ENCODE results near the gene HEMK1. TPM values are rescaled to one million over a fixed set of nuclear protein-coding genes. Genes with fewer than 3 reads are reported as not detected.

HEMK1 gene
- total and polyA plus RNA-seq, 2 of the 8 experiments (the other 6 are each of a cell fraction or from before 2014, with no cell fraction given), result 9.7 to 10.6 TPM

GRCh38 chr3:50604628-50605588 lies 35.6 kb downstream of the HEMK1 start:
- WGBS, 2 experiments (ENCODE audit: extremely low coverage in 1 of 2, insufficient coverage in 1 of 2, insufficient read length in 1 of 2, insufficient replicate concordance in 2 of 2, low coverage in 1 of 2, low lambda C conversion rate in 2 of 2, missing lambda C conversion rate in 1 of 2), result 80% methylated on average over 14 of the region's 14 CpGs; no CpG with 5 or more reads in 1 of the 2 experiments
- no peak overlapping the region for H4K91ac ChIP-seq (replicated peaks; ENCODE audit: insufficient read length, low read length)
- TF ChIP-seq BACH1 (IDR thresholded peaks at IDR 0.05; ENCODE audit: low read length), result no peak

More at GRCh38 chr3:50604628-50605588, 35.6 kb downstream of the HEMK1 start:
- Histone ChIP-seq H3K18ac (ENCODE audit: extremely low read depth, low read length) (no peak overlapping the region), H3K23ac (ENCODE audit: insufficient read length) (no peak overlapping the region), H4K5ac (ENCODE audit: insufficient read length, low read depth, low read length) (no peak overlapping the region), H2AFZ (ENCODE audit: low read length) (no peak overlapping the region), H3K4ac (replicated peaks; ENCODE audit: insufficient read length, low read depth, low read length) (no peak overlapping the region), H2BK120ac (replicated peaks; ENCODE audit: low read depth, low read length) (no peak overlapping the region), H3K4me3 (ENCODE audit: extremely low read depth in 1 of 4, insufficient read depth in 2 of 4, low read depth in 3 of 4, low read length in 4 of 4) (no peak overlapping the region), H3K79me1 (ENCODE audit: low read depth, low read length) (no peaks in the 10 kb centered on the region), H3K56ac (replicated peaks; ENCODE audit: insufficient read length, low read depth, low read length) (no peak overlapping the region), H4K8ac (ENCODE audit: extremely low read depth, insufficient read depth, low read length) (no peak overlapping the region), H4K20me1 (replicated peaks in 1 of 2; ENCODE audit: control insufficient read depth in 1 of 2, insufficient read depth in 2 of 2, low read length in 2 of 2) (peaks cover 3% of the 10 kb centered on the region in 2 experiments), H3K27me3 (replicated peaks in 1 of 4; ENCODE audit: control insufficient read depth in 3 of 4, extremely low read depth in 1 of 4, insufficient read depth in 3 of 4, low read length in 3 of 4) (peaks cover 0 to 5% (median 1%) of the 10 kb centered on the region in 4 experiments; a peak in 4 of 7 replicates), H2BK12ac (ENCODE audit: low read depth, low read length) (no peak overlapping the region), H3K9me3 (ENCODE audit: insufficient read depth in 2 of 2, low read depth in 1 of 2, low read length in 1 of 2) (no peaks in the 10 kb centered on the region), H3K14ac (ENCODE audit: insufficient read length) (no peak overlapping the region), H3K4me2 (ENCODE audit: insufficient read depth in 1 of 2, low read depth in 2 of 2, low read length in 2 of 2) (no peak overlapping the region), H3K4me1 (replicated peaks in 1 of 4; ENCODE audit: control insufficient read depth in 3 of 4, insufficient read depth in 4 of 4, low read length in 3 of 4) (peaks cover 0 to 1% (median 0%) of the 10 kb centered on the region in 4 experiments; a peak in 1 of 7 replicates), H3K79me2 (ENCODE audit: control insufficient read depth in 1 of 2, insufficient read depth in 2 of 2, low read length in 2 of 2) (no peaks in the 10 kb centered on the region), H3K36me3 (ENCODE audit: control insufficient read depth in 2 of 4, insufficient read depth in 4 of 4, low read length in 3 of 4) (no peaks in the 10 kb centered on the region), H3K27ac (ENCODE audit: low read depth, low read length) (no peak overlapping the region), H2AK5ac (ENCODE audit: low read depth, low read length) (no peak overlapping the region), H3K9ac (replicated peaks in 1 of 4; ENCODE audit: extremely low read depth in 1 of 4, low read depth in 3 of 4, low read length in 3 of 4) (no peak overlapping the region), H2BK15ac (ENCODE audit: low read length) (no peak overlapping the region), H2BK5ac (ENCODE audit: low read depth, low read length) (no peak overlapping the region), H2BK20ac (ENCODE audit: low read length) (no peak overlapping the region), H3K23me2 (ENCODE audit: low read depth, low read length) (no peaks in the 10 kb centered on the region)
- DNase-seq (ENCODE audit: low read depth in 1 of 2, low spot score in 2 of 2), result no peak
- no peak for FAIRE-seq
- CTCF ChIA-PET (ENCODE audit: partially characterized antibody), result interaction anchor here (6.3 to 50.4 kb wide), 4 partner anchors 10 to 45 kb away, joined by 39 to 1262 read pairs (median 548); partner anchors contain the start of genes C3orf18, DOCK3, HEMK1 and MAPKAPK3
- POLR2A ChIA-PET (ENCODE audit: partially characterized antibody), result interaction anchor here (1.8 kb wide), 1 partner anchor 12 kb away, joined by 4 read pairs; no protein-coding TSS in a partner anchor
